Left ventricle myocardium inferior (tissue), 1 donor: ENCODE measurements around the gene TPX2. TPM values are rescaled to one million over a fixed set of nuclear protein-coding genes. Genes with fewer than 3 reads are reported as not detected.

Source experiments
- DNase-seq: peaks from one replicate; pipeline ENCODE4 v3.0.0-alpha.2; 2020
- H3K27ac ChIP-seq: fragments of 200-600 bp; replicated peaks from 2 replicates; pipeline ENCODE4 v1.8.0; 2021
- H3K27me3 ChIP-seq: fragments of 200-600 bp; 2 replicates; pipeline ENCODE4 v1.8.0; 2021; ENCODE audit warnings: low read depth
- H3K36me3 ChIP-seq: fragments of 200-600 bp; 2 replicates; pipeline ENCODE4 v1.8.0; 2021
- H3K4me1 ChIP-seq: fragments of 200-600 bp; 2 replicates; pipeline ENCODE4 v1.8.0; 2021
- H3K4me3 ChIP-seq: fragments of 200-600 bp; 2 replicates; pipeline ENCODE4 v1.8.0; 2021; ENCODE audit warnings: mild to moderate bottlenecking, moderate library complexity
- H3K9me3 ChIP-seq: fragments of 200-600 bp; replicated peaks from 2 replicates; pipeline ENCODE4 v1.8.0; 2021
- CTCF ChIP-seq: fragments of 200-600 bp; IDR thresholded peaks from 2 replicates; pipeline ENCODE4 v1.8.0; 2021; ENCODE audit warnings: antibody characterized with exemption, mild to moderate bottlenecking, borderline replicate concordance
- intact Hi-C: fragments of 100-400 bp; cut with micrococcal nuclease; formaldehyde crosslinking; loops from one replicate; pipeline ENCODE4 v1.11.0; 2022
- total RNA-seq: library from RNA; stranded (reverse); fragmentation: NEBNext Ultra II Directional; extraction: Animal tissue kit (Norgen Biotek cat#: 25700); gene quantifications from one replicate; pipeline ENCODE4 v1.2.1, GENCODE V29; 2021
- donor health status: DM: no; HTN: yes; CAD: no; lungs with severe emphysema.

Gene TPX2
- total RNA-seq, 1 donor from 2014 or later, result 0.71 TPM

GRCh38 chr20:31712564-31713311 lies 26.4 kb upstream of the TPX2 start:
- no peaks in the 10 kb centered on the region for H3K9me3 ChIP-seq
- DNase-seq, result peak; percentile 87
- peak overlapping the region; percentile 85 for H3K4me3 ChIP-seq
- no peaks in the 10 kb centered on the region for H3K27me3 ChIP-seq
- TF ChIP-seq CTCF, result no peak
- peaks cover 100% of the 10 kb centered on the region for H3K4me1 ChIP-seq
- intact Hi-C loops, result no loop called here
- H3K27ac ChIP-seq, result peak overlapping the region; percentile 99
- peaks cover 32% of the 10 kb centered on the region for H3K36me3 ChIP-seq

GRCh38 chr20:31713312-31714273 lies 25.5 kb upstream of the TPX2 start:
- H3K36me3 ChIP-seq, result peaks cover 32% of the 10 kb centered on the region
- TF ChIP-seq CTCF, result no peak

GRCh38 chr20:31715766-31716165 lies 23.3 kb upstream of the TPX2 start:
- intact Hi-C loops, result no loop called here
- Histone ChIP-seq H3K36me3 (peaks cover 42% of the 10 kb centered on the region), H3K9me3 (no peaks in the 10 kb centered on the region), H3K27ac (peak overlapping the region; percentile 99), H3K4me3 (peak overlapping the region; percentile 85), H3K4me1 (peaks cover 100% of the 10 kb centered on the region), H3K27me3 (no peaks in the 10 kb centered on the region)
- no peak for TF ChIP-seq CTCF
- no peak for DNase-seq

More at GRCh38 chr20:31713312-31714273, 25.5 kb upstream of the TPX2 start:
- peaks cover 100% of the 10 kb centered on the region for H3K4me1 ChIP-seq
- H3K4me3 ChIP-seq, result peak overlapping the region; percentile 85
- no peaks in the 10 kb centered on the region for H3K9me3 ChIP-seq
- no peaks in the 10 kb centered on the region for H3K27me3 ChIP-seq
- intact Hi-C loops, result no loop called here
- DNase-seq, result peak; percentile 84
- peak overlapping the region; percentile 99 for H3K27ac ChIP-seq

GRCh38 chr20:31716351-31716750 lies 22.7 kb upstream of the TPX2 start:
- TF ChIP-seq CTCF, result no peak
- intact Hi-C loops, result no loop called here
- peaks cover 100% of the 10 kb centered on the region for H3K4me1 ChIP-seq
- H3K9me3 ChIP-seq, result no peaks in the 10 kb centered on the region
- H3K36me3 ChIP-seq, result peaks cover 38% of the 10 kb centered on the region
- DNase-seq, result no peak
- H3K4me3 ChIP-seq, result peak overlapping the region; percentile 85
- H3K27me3 ChIP-seq, result no peaks in the 10 kb centered on the region
- H3K27ac ChIP-seq, result peak overlapping the region; percentile 99

GRCh38 chr20:31716818-31717477 lies 22.1 kb upstream of the TPX2 start:
- Histone ChIP-seq H3K9me3 (no peaks in the 10 kb centered on the region), H3K4me3 (peak overlapping the region; percentile 85), H3K27ac (peak overlapping the region; percentile 99), H3K36me3 (peaks cover 44% of the 10 kb centered on the region), H3K4me1 (peaks cover 100% of the 10 kb centered on the region), H3K27me3 (no peaks in the 10 kb centered on the region)
- intact Hi-C loops, result no loop called here
- no peak for DNase-seq
- TF ChIP-seq CTCF, result no peak
